HG03565 (cell line): ENCODE results near the gene GABRA5.

Experiments used
- ATAC-seq: cut with Tn5 transposase; IDR thresholded peaks from one replicate; pipeline ENCODE4 v1.9.1; 2021; ENCODE audit warnings: mild to moderate bottlenecking, moderate library complexity; ENCODE audit not compliant: unreplicated experiment

The GABRA5 gene

GRCh38 chr15:26985050-26985449 is 118.2 kb downstream of the GABRA5 start:
- ATAC-seq = no peak

- ATAC-seq = no peak
These were observed 129.4 kb downstream of the GABRA5 start for GRCh38 chr15:26996250-26996649.
